ENCODE data around the gene NCS1.
"Not testable (repeated sequence)": the region's sequence is repeated elsewhere in the genome, so short reads cannot be mapped to it uniquely, and the experiment has no call there.

Gene NCS1

GRCh38 chr9:130263601-130264413, 91.6 kb downstream of the NCS1 start:
- no peak for DNase-seq (ENCODE audit: low read depth)

- no peak for DNase-seq (ENCODE audit: low read depth)
These were observed 92.5 kb downstream of the NCS1 start for GRCh38 chr9:130264414-130265350.

- no peak for DNase-seq (ENCODE audit: low read depth)
These were observed 93.4 kb downstream of the NCS1 start, which contains the start of gene HMCN2 for GRCh38 chr9:130265431-130266235. TSS of gene HMCN2 (plus strand) at chr9:130265760. CDS start at chr9:130265879, 119 bp downstream.

- no peak for DNase-seq (ENCODE audit: low read depth)
These were observed 94.3 kb downstream of the NCS1 start for GRCh38 chr9:130266236-130267098.

GRCh38 chr9:130267930-130268329, 95.7 kb downstream of the NCS1 start:
- no peak for DNase-seq (ENCODE audit: low read depth)

GRCh38 chr9:130268521-130269211, 96.5 kb downstream of the NCS1 start:
- DNase-seq (ENCODE audit: low read depth), result no peak

GRCh38 chr9:130271473-130271872, 99.3 kb downstream of the NCS1 start:
- no peak for DNase-seq (ENCODE audit: low read depth)

GRCh38 chr9:130275156-130275555, 103.0 kb downstream of the NCS1 start:
- no peak for DNase-seq (ENCODE audit: low read depth)

- DNase-seq (ENCODE audit: low read depth), result no peak
These were observed 103.9 kb downstream of the NCS1 start for GRCh38 chr9:130276121-130276520.

GRCh38 chr9:130276955-130277354, 104.8 kb downstream of the NCS1 start:
- DNase-seq (ENCODE audit: low read depth), result no peak

GRCh38 chr9:130277525-130277924, 105.3 kb downstream of the NCS1 start:
- not testable (repeated sequence) for DNase-seq (ENCODE audit: low read depth)

GRCh38 chr9:130283539-130284248, 111.5 kb downstream of the NCS1 start:
- no peak for DNase-seq (ENCODE audit: low read depth)

GRCh38 chr9:130284249-130284625, 112.0 kb downstream of the NCS1 start:
- DNase-seq (ENCODE audit: low read depth), result no peak

GRCh38 chr9:130284690-130285089, 112.5 kb downstream of the NCS1 start:
- no peak for DNase-seq (ENCODE audit: low read depth)

- no peak for DNase-seq (ENCODE audit: low read depth)
These were observed 113.1 kb downstream of the NCS1 start for GRCh38 chr9:130285271-130285670.

- DNase-seq (ENCODE audit: low read depth), result no peak
These were observed 114.0 kb downstream of the NCS1 start for GRCh38 chr9:130286072-130286770.
